Rectal smooth muscle tissue (tissue), 1 donor: ENCODE results near the gene SLBP.

Source experiments
- H3K27ac ChIP-seq: one replicate; pipeline ENCODE4 v1.7.0; 2013; ENCODE audit warnings: low read depth, low read length, inconsistent platforms
- H3K27me3 ChIP-seq: one replicate; pipeline ENCODE4 v1.7.0; 2013; ENCODE audit warnings: low read length; ENCODE audit not compliant: control insufficient read depth, insufficient read depth
- H3K36me3 ChIP-seq: one replicate; pipeline ENCODE4 v1.7.0; 2013; ENCODE audit warnings: low read length; ENCODE audit not compliant: control insufficient read depth, insufficient read depth
- H3K4me1 ChIP-seq: one replicate; pipeline ENCODE4 v1.7.0; 2013; ENCODE audit warnings: low read length; ENCODE audit not compliant: control insufficient read depth, insufficient read depth
- H3K4me3 ChIP-seq: one replicate; pipeline ENCODE4 v1.7.0; 2013; ENCODE audit warnings: low read length
- H3K9ac ChIP-seq: one replicate; pipeline ENCODE4 v1.7.0; 2013; ENCODE audit warnings: low read length

Gene SLBP

DNA sequence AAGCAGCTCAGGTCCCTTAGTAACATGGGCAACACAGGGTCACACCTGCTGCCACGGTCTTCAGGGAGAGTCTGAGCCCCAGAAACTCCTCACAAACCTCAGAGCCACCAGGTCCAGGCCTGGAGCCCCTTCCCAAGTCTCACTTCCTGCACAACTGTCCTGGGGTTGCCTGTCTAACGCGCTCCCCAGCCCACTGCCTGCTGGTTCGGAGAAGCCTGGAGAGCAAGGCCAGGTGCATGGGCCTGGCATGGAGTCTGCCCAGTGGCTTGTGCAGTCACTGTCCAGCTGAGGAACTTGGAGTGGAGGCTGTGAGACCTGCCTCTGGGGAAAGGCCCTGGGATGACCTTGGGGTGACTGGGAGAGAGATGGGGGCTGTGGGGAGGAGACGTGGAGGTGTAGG, 56.0 kb downstream of the SLBP start:
- Histone ChIP-seq H3K27me3 (no peaks in the 10 kb centered on the region), H3K36me3 (no peaks in the 10 kb centered on the region), H3K4me3 (no peak overlapping the region), H3K4me1 (no peaks in the 10 kb centered on the region), H3K27ac (no peak overlapping the region), H3K9ac (no peak overlapping the region)

DNA sequence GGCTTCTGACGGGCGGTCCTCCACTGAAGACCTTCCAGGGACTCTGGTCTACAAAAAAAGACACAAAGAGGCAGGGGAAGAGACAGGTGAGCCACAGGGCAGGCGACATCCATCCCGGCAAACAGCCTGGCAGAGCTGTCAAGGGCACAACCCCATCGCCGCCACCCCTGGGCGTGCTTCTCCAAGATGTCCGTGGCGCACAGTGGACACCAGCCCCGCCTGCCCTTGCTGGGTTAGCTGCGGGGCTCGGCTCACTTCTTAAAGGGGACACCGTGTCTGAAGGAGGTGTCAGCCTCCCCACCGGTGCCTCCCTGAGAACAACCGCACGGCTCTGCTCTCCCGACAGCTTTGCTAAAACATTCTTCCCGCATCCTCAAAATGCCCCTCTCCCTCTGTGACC, 56.4 kb downstream of the SLBP start:
- Histone ChIP-seq H3K4me3 (no peak overlapping the region), H3K4me1 (no peaks in the 10 kb centered on the region), H3K27me3 (no peaks in the 10 kb centered on the region), H3K27ac (no peak overlapping the region), H3K36me3 (no peaks in the 10 kb centered on the region), H3K9ac (no peak overlapping the region)

DNA sequence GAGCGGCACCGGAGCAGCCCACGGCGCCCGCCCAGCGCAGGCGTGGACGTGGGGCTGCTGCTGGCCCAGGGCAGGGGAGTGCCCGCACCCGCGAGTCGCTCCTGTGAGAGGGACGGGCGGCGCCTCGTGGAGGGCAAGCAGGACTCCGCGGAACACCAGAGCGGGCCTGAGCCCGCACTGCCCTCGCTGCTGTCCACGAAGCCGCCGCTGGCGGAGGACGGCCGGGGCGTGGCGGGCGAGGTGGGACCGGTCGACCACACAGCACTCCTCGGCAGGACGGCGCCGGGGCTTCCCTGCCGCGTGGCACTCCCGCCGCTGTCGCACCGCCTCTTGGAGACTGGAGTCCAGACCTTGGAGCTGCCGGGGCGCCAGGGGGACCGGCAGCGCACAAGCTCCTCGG, 57.0 kb downstream of the SLBP start:
- Histone ChIP-seq H3K4me1 (no peaks in the 10 kb centered on the region), H3K27me3 (no peaks in the 10 kb centered on the region), H3K36me3 (no peaks in the 10 kb centered on the region), H3K27ac (no peak overlapping the region), H3K9ac (no peak overlapping the region), H3K4me3 (no peak overlapping the region)

DNA sequence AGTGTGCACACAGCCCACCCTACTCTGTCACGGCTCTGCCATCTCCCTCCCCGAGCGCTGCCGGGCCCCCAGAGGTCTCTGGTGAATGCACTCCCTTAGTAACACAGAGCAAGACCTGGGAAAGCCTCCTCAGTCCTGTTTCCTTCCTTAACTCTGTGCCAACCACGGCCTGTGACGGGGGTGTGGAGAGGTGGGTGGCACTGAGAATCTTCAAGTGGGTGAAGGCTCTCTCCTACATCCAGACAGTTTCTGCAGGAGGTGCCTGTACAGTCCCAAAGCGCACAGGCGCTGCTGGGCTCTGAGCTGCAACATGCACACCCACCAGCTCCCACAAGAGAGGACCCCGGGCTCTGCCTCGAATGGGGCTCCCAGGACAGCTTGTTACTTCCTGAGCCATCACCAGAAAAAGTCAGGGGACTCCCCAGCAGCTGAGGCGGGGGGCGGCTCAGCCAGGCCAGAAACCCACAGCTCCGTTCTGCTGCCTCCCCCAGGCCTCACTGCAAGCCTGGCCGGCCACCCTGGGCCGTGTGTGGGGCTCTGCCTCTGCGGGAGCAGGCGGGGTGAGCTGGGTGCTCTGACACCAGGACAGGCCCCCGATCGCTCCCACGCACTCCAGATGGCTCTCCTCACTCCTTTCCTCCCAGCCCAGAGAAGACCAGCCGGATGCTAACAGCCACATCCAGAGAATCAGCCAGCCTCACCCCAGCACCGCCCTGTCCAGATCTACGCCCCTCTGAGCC, 57.7 kb downstream of the SLBP start:
- Histone ChIP-seq H3K4me1 (no peaks in the 10 kb centered on the region), H3K4me3 (no peak overlapping the region), H3K36me3 (no peaks in the 10 kb centered on the region), H3K27ac (no peak overlapping the region), H3K9ac (no peak overlapping the region), H3K27me3 (no peaks in the 10 kb centered on the region)

GRCh38 chr4:1653776-1654175, 58.3 kb downstream of the SLBP start:
- H3K4me1 ChIP-seq = no peaks in the 10 kb centered on the region
- H3K27me3 ChIP-seq = no peaks in the 10 kb centered on the region
- H3K36me3 ChIP-seq = no peaks in the 10 kb centered on the region
- no peak overlapping the region for H3K4me3 ChIP-seq
- H3K9ac ChIP-seq = no peak overlapping the region
- no peak overlapping the region for H3K27ac ChIP-seq

GRCh38 chr4:1652088-1652487, 60.0 kb downstream of the SLBP start:
- Histone ChIP-seq H3K4me1 (no peaks in the 10 kb centered on the region), H3K27me3 (no peaks in the 10 kb centered on the region), H3K9ac (no peak overlapping the region), H3K36me3 (no peaks in the 10 kb centered on the region), H3K4me3 (no peak overlapping the region), H3K27ac (no peak overlapping the region)

GRCh38 chr4:1651609-1652008, 60.5 kb downstream of the SLBP start:
- no peaks in the 10 kb centered on the region for H3K4me1 ChIP-seq
- no peaks in the 10 kb centered on the region for H3K27me3 ChIP-seq
- no peak overlapping the region for H3K4me3 ChIP-seq
- no peaks in the 10 kb centered on the region for H3K36me3 ChIP-seq
- no peak overlapping the region for H3K27ac ChIP-seq
- no peak overlapping the region for H3K9ac ChIP-seq

GRCh38 chr4:1648962-1649361, 63.2 kb downstream of the SLBP start:
- Histone ChIP-seq H3K36me3 (no peaks in the 10 kb centered on the region), H3K27me3 (no peaks in the 10 kb centered on the region), H3K4me3 (no peak overlapping the region), H3K27ac (no peak overlapping the region), H3K9ac (no peak overlapping the region), H3K4me1 (peaks cover 15% of the 10 kb centered on the region)

- Histone ChIP-seq H3K27ac (no peak overlapping the region), H3K27me3 (no peaks in the 10 kb centered on the region), H3K4me1 (peaks cover 15% of the 10 kb centered on the region), H3K9ac (no peak overlapping the region), H3K36me3 (no peaks in the 10 kb centered on the region), H3K4me3 (no peak overlapping the region)
Measured at GRCh38 chr4:1647432-1647831, 64.7 kb downstream of the SLBP start.

GRCh38 chr4:1646690-1647089, 65.4 kb downstream of the SLBP start:
- no peak overlapping the region for H3K9ac ChIP-seq
- H3K4me3 ChIP-seq = no peak overlapping the region
- no peaks in the 10 kb centered on the region for H3K27me3 ChIP-seq
- no peaks in the 10 kb centered on the region for H3K36me3 ChIP-seq
- H3K27ac ChIP-seq = no peak overlapping the region
- H3K4me1 ChIP-seq = peaks cover 15% of the 10 kb centered on the region

DNA sequence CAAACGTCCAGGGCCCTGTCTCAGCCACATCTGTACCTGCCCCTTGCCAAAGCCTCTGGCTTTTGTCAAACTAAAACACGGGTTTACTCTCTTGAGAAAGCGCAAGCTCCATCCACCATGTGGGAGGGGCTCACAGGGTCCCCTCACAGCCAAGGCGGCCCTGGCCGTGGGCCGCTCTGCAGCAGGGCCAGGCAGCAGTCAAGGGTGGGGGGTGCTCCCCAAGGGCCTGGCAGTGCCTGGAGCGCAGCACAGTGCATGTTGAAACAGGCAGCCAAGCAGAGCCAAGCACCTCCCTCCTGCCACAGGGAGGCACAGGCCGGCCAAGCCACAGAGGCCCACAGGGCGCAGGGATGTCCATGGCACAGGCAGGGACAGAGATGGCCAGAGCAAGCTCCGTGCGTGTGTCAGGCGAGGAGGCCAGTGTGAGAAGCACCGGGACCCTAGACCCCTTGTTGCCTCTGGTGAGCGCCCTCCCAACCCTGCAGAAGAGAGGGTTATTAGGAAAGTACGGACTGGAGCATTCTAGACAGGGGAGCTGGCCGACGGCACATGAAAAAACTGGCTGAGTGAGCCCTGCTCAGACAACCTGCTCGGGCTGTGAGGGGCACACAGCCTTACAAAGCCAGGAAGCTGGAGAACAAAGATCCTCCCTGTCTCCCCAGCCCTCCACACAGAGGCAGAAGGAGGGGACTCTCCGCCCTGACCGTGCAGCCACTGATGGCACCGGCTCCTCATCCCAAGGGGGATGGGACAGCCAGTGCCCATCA, 67.0 kb downstream of the SLBP start:
- Histone ChIP-seq H3K27me3 (no peaks in the 10 kb centered on the region), H3K9ac (no peak overlapping the region), H3K36me3 (no peaks in the 10 kb centered on the region), H3K27ac (peak overlapping the region; percentile 90), H3K4me3 (peak overlapping the region; percentile 19), H3K4me1 (peaks cover 15% of the 10 kb centered on the region)

DNA sequence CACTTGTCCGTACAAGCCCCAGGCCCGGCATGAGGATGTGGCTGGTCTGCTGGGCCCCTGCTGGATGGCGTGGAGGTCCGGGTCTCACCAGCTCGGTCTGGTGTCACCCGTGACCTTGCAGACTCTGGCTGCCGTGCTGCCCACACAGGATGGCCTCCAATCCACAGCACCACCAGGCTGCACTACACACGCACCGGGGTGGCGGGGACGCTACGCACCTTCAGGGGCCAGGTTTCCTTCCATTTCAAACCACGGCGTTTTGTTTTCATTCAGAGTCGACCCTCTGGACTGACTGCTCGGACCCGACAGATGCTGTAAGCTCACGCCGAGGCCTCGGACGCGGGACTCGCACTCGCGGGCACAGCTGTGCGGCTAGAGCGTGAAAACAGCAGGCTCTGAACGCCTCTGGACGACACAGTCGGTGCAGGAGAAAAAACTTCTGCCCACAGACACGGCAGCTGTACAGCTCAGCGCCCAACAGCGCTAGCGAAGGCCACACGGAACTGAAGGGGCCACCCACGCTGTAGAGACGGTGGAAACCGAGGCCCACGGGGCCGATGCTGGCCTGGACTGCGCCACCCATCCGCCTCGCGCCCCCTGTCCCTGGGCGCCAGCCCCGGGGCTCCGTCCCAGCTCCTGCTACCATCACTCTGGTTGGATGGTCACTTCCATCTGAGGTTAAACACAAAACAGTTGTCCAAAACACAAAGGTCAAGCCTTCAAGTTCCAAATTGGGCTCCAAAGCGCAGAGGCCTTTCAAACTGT, 68.0 kb downstream of the SLBP start:
- Histone ChIP-seq H3K27me3 (no peaks in the 10 kb centered on the region), H3K4me1 (peaks cover 15% of the 10 kb centered on the region), H3K27ac (peak overlapping the region; percentile 90), H3K4me3 (no peak overlapping the region), H3K36me3 (no peaks in the 10 kb centered on the region), H3K9ac (no peak overlapping the region)
